ENCODE results near the gene MAFG.

Gene MAFG

GRCh38 chr17:81927653-81928543, at the start of gene MAFG:
MAFG (minus strand) TSS chr17:81927735; CDS start chr17:81923185, 4,550 bp downstream.
- peak; percentile 99 for DNase-seq

- DNase-seq, result peak in 1 of 2 experiments; percentile 51
These were observed 49.0 kb upstream of the MAFG start for GRCh38 chr17:81976332-81977210.

GRCh38 chr17:81973432-81973831, 45.9 kb upstream of the MAFG start:
- no peak for DNase-seq

GRCh38 chr17:81968850-81969812, 41.6 kb upstream of the MAFG start:
- DNase-seq, result no peak

GRCh38 chr17:81968396-81968745, 40.8 kb upstream of the MAFG start:
- DNase-seq, result no peak

- DNase-seq, result peak; percentile 98 to 99
These were observed 40.2 kb upstream of the MAFG start for GRCh38 chr17:81967533-81968395.

GRCh38 chr17:81967244-81967532, 39.7 kb upstream of the MAFG start:
- DNase-seq, result no peak

- DNase-seq, result peak; percentile 96 to 99
These were observed 39.1 kb upstream of the MAFG start for GRCh38 chr17:81966343-81967243.

- no peak for DNase-seq
These were observed 36.7 kb upstream of the MAFG start for GRCh38 chr17:81964081-81964849.

- DNase-seq, result no peak
These were observed 35.2 kb upstream of the MAFG start for GRCh38 chr17:81962499-81963441.

GRCh38 chr17:81961521-81962498, 34.3 kb upstream of the MAFG start:
- no peak for DNase-seq

- DNase-seq, result peak; percentile 39 to 64
These were observed 33.6 kb upstream of the MAFG start, which contains the start of gene NOTUM for GRCh38 chr17:81961087-81961511. NOTUM (minus strand) TSS chr17:81961187; CDS start chr17:81960909, 278 bp downstream.

GRCh38 chr17:81960130-81960958, 32.8 kb upstream of the MAFG start:
- DNase-seq, result peak in 1 of 2 experiments; percentile 53

GRCh38 chr17:81959362-81960129, 32.0 kb upstream of the MAFG start:
- DNase-seq, result peak; percentile 59 to 87

GRCh38 chr17:81958633-81959342, 31.3 kb upstream of the MAFG start:
- peak in 1 of 2 experiments; percentile 41 for DNase-seq
